ENCODE measurements around the gene TPRG1L. TPM values are rescaled to one million over a fixed set of nuclear protein-coding genes. Genes with fewer than 3 reads are reported as not detected.
A peak's percentile ranks its signal among the peaks of the same experiment; 100 is the strongest.

TPRG1L gene
- total and polyA plus RNA-seq, 8 donors: 27.3 to 42.9 (median 32.2) TPM

DNA sequence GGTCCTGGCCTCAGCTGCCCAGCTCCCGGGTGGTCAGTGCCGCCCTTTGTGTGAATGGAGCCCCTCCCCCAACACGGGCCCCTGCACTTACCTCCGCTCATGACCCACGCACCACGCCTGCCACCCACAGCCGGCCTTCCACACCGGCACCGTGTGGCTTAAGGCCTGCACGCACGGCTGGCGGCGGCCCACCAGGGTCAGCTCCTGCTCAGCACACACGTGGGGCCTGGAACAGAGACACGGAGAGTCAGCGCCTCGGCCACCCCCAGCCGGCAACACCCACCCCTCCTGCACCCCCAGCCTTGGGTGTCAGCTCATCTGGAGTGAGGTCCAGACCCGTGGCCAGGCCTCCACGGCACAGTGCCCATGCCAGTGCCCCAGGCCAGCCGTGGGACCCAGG is 22.4 kb upstream of the TPRG1L start:
- H3K27me3 ChIP-seq: no peaks in the 10 kb centered on the region
- TF ChIP-seq, protein P1, sequence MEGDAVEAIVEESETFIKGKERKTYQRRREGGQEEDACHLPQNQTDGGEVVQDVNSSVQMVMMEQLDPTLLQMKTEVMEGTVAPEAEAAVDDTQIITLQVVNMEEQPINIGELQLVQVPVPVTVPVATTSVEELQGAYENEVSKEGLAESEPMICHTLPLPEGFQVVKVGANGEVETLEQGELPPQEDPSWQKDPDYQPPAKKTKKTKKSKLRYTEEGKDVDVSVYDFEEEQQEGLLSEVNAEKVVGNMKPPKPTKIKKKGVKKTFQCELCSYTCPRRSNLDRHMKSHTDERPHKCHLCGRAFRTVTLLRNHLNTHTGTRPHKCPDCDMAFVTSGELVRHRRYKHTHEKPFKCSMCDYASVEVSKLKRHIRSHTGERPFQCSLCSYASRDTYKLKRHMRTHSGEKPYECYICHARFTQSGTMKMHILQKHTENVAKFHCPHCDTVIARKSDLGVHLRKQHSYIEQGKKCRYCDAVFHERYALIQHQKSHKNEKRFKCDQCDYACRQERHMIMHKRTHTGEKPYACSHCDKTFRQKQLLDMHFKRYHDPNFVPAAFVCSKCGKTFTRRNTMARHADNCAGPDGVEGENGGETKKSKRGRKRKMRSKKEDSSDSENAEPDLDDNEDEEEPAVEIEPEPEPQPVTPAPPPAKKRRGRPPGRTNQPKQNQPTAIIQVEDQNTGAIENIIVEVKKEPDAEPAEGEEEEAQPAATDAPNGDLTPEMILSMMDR (IDR thresholded peaks at IDR 0.05): no peak
- no peak overlapping the region for H3K27ac ChIP-seq
- DNase-seq (no peak), ATAC-seq (no peak)
- peaks cover 23 to 36% of the 10 kb centered on the region in 2 donors for H3K4me1 ChIP-seq
- intact Hi-C loops (cut with DNase I): no loop called here
- H3K9me3 ChIP-seq: no peaks in the 10 kb centered on the region
- no peak overlapping the region for H3K4me3 ChIP-seq
- no peaks in the 10 kb centered on the region for H3K36me3 ChIP-seq

- no peak for ATAC-seq
- Histone ChIP-seq H3K27ac (no peak overlapping the region), H3K4me3 (no peak overlapping the region), H3K27me3 (no peaks in the 10 kb centered on the region), H3K36me3 (no peaks in the 10 kb centered on the region), H3K4me1 (peaks cover 16 to 29% of the 10 kb centered on the region in 2 donors), H3K9me3 (no peaks in the 10 kb centered on the region)
- TF ChIP-seq, protein P1 (IDR thresholded peaks at IDR 0.05): no peak
- intact Hi-C loops (cut with DNase I): no loop called here
- no peak for DNase-seq
Observed at GRCh38 chr1:3603156-3603555, 21.7 kb upstream of the TPRG1L start.

DNA sequence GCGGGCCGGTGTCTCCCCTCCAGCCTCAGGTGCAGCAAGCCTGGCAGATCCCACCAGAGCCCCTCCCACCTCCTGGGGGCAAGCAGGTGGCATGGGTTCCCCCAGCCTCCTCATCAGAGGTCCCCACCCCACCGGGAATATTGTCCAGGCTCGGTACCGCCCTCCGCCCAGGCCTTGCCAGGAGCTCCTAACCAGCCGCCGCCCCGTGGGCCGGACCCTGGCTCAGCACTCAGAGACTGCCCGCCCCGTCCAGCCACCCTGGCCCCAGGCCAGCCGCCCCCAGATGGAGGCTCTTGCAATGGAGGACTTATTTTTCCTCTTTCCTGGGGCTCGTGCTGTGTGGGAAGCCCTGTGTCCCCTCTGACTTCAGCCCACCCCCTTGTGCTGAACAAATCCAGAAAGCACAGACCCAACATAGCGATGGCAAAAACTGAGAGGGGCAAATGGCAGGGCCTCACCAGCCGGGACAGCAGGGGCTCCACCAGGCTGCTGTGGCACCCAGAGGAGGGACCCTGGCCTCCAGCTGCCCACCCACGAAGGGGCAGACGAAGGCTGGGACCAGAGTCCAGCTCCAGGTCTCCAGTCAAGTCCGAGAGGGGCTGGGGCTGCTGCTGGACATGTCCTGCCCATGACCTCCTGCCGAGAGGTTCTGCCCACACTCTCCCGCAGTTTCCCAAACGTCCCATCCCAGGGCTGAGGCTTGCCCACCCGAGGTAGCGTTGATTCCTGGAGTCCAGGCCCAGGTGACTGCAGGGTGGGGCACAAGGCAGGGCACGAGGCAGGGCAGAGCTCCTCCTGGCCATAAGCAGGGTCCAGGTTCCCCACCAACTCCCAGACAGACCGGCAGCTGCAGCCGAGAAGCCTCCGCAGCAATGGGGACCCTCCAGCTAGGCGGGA is 21.0 kb upstream of the TPRG1L start:
- H3K27me3 ChIP-seq: no peaks in the 10 kb centered on the region
- DNase-seq: peak in 1 of 4 donors; percentile 69

DNA sequence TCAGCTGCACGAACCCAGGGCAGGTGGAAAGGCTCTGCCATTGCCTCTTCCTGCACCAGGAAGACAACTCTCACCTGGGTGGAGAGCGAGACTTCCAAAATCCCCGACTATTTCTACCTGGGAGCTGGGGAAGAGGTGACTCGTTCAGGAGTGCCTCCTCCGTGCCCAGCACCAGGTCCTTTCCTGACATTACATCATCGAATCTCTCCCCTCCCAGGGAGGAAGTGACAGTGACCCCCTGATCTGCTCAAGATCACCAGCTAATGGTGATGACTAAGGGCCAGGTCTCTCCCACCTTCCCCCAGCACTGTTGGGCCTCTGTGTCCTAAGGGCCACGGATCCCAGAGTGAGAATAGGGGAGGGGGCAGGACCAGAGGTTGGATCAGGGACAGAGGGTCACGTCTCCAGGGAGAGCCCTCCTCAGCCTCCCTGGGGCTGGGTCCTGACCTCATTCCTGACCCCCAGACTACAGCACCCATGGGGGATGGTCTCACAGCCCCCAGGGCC is 20.3 kb upstream of the TPRG1L start:
- Histone ChIP-seq H3K36me3 (no peaks in the 10 kb centered on the region), H3K9me3 (no peaks in the 10 kb centered on the region), H3K27ac (no peak overlapping the region), H3K27me3 (peaks cover 0 to 5% of the 10 kb centered on the region in 2 donors), H3K4me3 (no peak overlapping the region), H3K4me1 (peaks cover 2 to 22% of the 10 kb centered on the region in 2 donors)
- intact Hi-C loops (cut with DNase I): no loop called here
- TF ChIP-seq, protein P1 (IDR thresholded peaks at IDR 0.05): no peak
- DNase-seq: no peak
- no peak for ATAC-seq

More for the DNA sequence above, 21.0 kb upstream of the TPRG1L start:
- Histone ChIP-seq H3K9me3 (no peaks in the 10 kb centered on the region), H3K36me3 (no peaks in the 10 kb centered on the region), H3K4me3 (no peak overlapping the region), H3K27ac (no peak overlapping the region), H3K4me1 (peaks cover 9 to 22% of the 10 kb centered on the region in 2 donors)
- intact Hi-C loops (cut with DNase I): no loop called here
- TF ChIP-seq, protein P1 (IDR thresholded peaks at IDR 0.05): no peak
- no peak for ATAC-seq
